CD4-positive, alpha-beta T cell (primary cell): ENCODE measurements around the gene RAPGEF2. TPM values are rescaled to one million over a fixed set of nuclear protein-coding genes. Genes with fewer than 3 reads are reported as not detected.

Source experiments
- ATAC-seq: fragments of 200-7000 bp; cut with Tn5 transposase; one replicate; pipeline ENCODE4 v1.10.0; 2022; ENCODE audit warnings: mild to moderate bottlenecking; ENCODE audit not compliant: poor library complexity
- CTCF ChIA-PET: fragments of 350-600 bp; sonication (Branson Sonifier 250); formaldehyde crosslinking; loops from one replicate; lab custom pipeline; 2021; ENCODE audit warnings: antibody characterized with exemption, inconsistent platforms; lab: Charles Lee
- POLR2A ChIA-PET: fragments of 350-600 bp; sonication (Branson Sonifier 250); formaldehyde crosslinking; loops from one replicate; lab custom pipeline; 2021; ENCODE audit warnings: antibody characterized with exemption, inconsistent platforms; lab: Charles Lee
- DNase-seq, 14 experiments: peaks; one replicate each; pipeline ENCODE4 v3.0.0-alpha.2; 2013 to 2020; ENCODE audit warnings: mixed read lengths in 2 of 14
- H3K27ac ChIP-seq, 2 donors: one replicate each; pipeline versions ENCODE4 v1.5.1 to v1.7.0; 2013; ENCODE audit warnings: low read length in 2 of 2, low read depth in 1 of 2, mild to moderate bottlenecking in 1 of 2
- H3K27me3 ChIP-seq, 2 experiments: 1 replicate in 1 of 2; 2 replicates in 1 of 2; pipeline versions ENCODE4 v1.6.1 to v1.7.0; 2013; ENCODE audit warnings: low read length in 2 of 2, control low read depth in 1 of 2, mild to moderate bottlenecking in 1 of 2, moderate library complexity in 1 of 2; ENCODE audit not compliant: insufficient read depth in 2 of 2, control insufficient read depth in 1 of 2
- H3K36me3 ChIP-seq: one replicate; pipeline ENCODE4 v1.6.1; 2013; ENCODE audit warnings: low read length, control low read depth; ENCODE audit not compliant: insufficient read depth
- H3K4me1 ChIP-seq: one replicate; pipeline ENCODE4 v1.6.1; 2013; ENCODE audit warnings: low read length, control low read depth; ENCODE audit not compliant: insufficient read depth
- H3K4me3 ChIP-seq: one replicate; pipeline ENCODE4 v1.5.1; 2013; ENCODE audit warnings: mild to moderate bottlenecking, low read length, moderate library complexity
- H3K9me3 ChIP-seq, 2 experiments: 1 replicate in 1 of 2; 2 replicates in 1 of 2; pipeline versions ENCODE4 v1.6.1 to v1.7.0; 2013; ENCODE audit warnings: low read length in 2 of 2, mild to moderate bottlenecking in 2 of 2, control low read depth in 1 of 2, moderate library complexity in 1 of 2; ENCODE audit not compliant: control insufficient read depth in 1 of 2, insufficient read depth in 1 of 2
- H3K27ac Mint-ChIP-seq: one replicate; pipeline ENCODE4 v1.8.0; 2020; ENCODE audit warnings: mixed read lengths
- H3K27me3 Mint-ChIP-seq: one replicate; pipeline ENCODE4 v1.8.0; 2021; ENCODE audit warnings: mixed read lengths
- H3K36me3 Mint-ChIP-seq: one replicate; pipeline ENCODE4 v1.8.0; 2021; ENCODE audit warnings: low read depth, mixed read lengths
- H3K4me1 Mint-ChIP-seq: one replicate; pipeline ENCODE4 v1.8.0; 2021; ENCODE audit warnings: low read depth, mixed read lengths
- H3K4me3 Mint-ChIP-seq: one replicate; pipeline ENCODE4 v1.8.0; 2020; ENCODE audit warnings: mild to moderate bottlenecking, mixed read lengths
- H3K9me3 Mint-ChIP-seq: one replicate; pipeline ENCODE4 v1.8.0; 2020; ENCODE audit warnings: mixed read lengths
- intact Hi-C, 2 experiments: fragments of 100-400 bp; cut with DNase I in 1 of 2; cut with micrococcal nuclease in 1 of 2; formaldehyde crosslinking; loops; one replicate each; pipeline versions ENCODE4 v1.15.1 to v1.9.0; 2023 to 2025; cut with DNase I, micrococcal nuclease
- total RNA-seq, 174 experiments: library from RNA in 2 of 174; stranded (reverse) in 2 of 174; gene quantifications; one replicate each; pipeline ENCODE4 v1.2.3 and lab custom pipeline; 2021 to 2026
- TF ChIP-seq, protein P1 (sequence below): fragments of 200-600 bp; IDR thresholded peaks from one replicate; pipeline ENCODE4 v1.8.0; 2022; ENCODE audit warnings: antibody characterized with exemption, mild to moderate bottlenecking

The RAPGEF2 gene
- total RNA-seq, 2 experiments from 2014 or later, result 25.6 to 26.4 TPM

- peaks cover 17% of the 10 kb centered on the region for H3K4me1 Mint-ChIP-seq
- Histone ChIP-seq H3K4me1 (no peaks in the 10 kb centered on the region), H3K4me3 (no peak overlapping the region), H3K27me3 (no peaks in the 10 kb centered on the region), H3K36me3 (no peaks in the 10 kb centered on the region), H3K9me3 (no peaks in the 10 kb centered on the region), H3K27ac (no peak overlapping the region)
- H3K36me3 Mint-ChIP-seq, result no peaks in the 10 kb centered on the region
- no peaks in the 10 kb centered on the region for H3K9me3 Mint-ChIP-seq
- H3K27me3 Mint-ChIP-seq, result no peaks in the 10 kb centered on the region
- no peak overlapping the region for H3K27ac Mint-ChIP-seq
- DNase-seq (no peak), ATAC-seq (no peak)
- intact Hi-C loops, result no loop called here
- ChIA-PET POLR2A (no interaction called here), CTCF (no interaction called here)
- TF ChIP-seq, protein P1, sequence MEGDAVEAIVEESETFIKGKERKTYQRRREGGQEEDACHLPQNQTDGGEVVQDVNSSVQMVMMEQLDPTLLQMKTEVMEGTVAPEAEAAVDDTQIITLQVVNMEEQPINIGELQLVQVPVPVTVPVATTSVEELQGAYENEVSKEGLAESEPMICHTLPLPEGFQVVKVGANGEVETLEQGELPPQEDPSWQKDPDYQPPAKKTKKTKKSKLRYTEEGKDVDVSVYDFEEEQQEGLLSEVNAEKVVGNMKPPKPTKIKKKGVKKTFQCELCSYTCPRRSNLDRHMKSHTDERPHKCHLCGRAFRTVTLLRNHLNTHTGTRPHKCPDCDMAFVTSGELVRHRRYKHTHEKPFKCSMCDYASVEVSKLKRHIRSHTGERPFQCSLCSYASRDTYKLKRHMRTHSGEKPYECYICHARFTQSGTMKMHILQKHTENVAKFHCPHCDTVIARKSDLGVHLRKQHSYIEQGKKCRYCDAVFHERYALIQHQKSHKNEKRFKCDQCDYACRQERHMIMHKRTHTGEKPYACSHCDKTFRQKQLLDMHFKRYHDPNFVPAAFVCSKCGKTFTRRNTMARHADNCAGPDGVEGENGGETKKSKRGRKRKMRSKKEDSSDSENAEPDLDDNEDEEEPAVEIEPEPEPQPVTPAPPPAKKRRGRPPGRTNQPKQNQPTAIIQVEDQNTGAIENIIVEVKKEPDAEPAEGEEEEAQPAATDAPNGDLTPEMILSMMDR, result no peak
- no peak overlapping the region for H3K4me3 Mint-ChIP-seq
Observed at GRCh38 chr4:159268607-159269006, 165.7 kb downstream of the RAPGEF2 start.

DNA sequence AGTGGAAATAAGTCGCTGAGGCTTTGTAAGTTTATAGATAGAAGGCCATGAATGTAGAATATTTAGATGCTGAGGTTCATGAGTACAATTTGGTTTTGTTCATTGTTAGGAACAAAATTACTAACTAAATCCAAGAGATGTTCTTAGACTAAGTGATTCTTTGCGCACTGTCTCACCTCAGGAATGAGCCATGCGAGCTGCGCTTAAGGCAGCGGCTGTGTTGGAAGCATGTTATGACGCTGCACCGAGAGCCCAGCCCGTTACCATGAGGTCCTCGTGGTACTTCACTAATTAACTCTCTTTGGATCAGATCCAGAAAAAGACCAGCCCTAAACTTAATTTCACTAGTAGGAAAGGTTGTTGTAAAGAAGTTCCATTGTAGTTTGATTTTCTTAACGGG, 166.2 kb downstream of the RAPGEF2 start:
- H3K36me3 Mint-ChIP-seq, result no peaks in the 10 kb centered on the region
- no peak overlapping the region for H3K27ac Mint-ChIP-seq
- Histone ChIP-seq H3K4me3 (no peak overlapping the region), H3K36me3 (no peaks in the 10 kb centered on the region), H3K4me1 (no peaks in the 10 kb centered on the region), H3K9me3 (no peaks in the 10 kb centered on the region), H3K27me3 (no peaks in the 10 kb centered on the region), H3K27ac (no peak overlapping the region)
- peaks cover 17% of the 10 kb centered on the region for H3K4me1 Mint-ChIP-seq
- no peak overlapping the region for H3K4me3 Mint-ChIP-seq
- no peaks in the 10 kb centered on the region for H3K27me3 Mint-ChIP-seq
- TF ChIP-seq, protein P1, result no peak
- ChIA-PET CTCF (no interaction called here), POLR2A (no interaction called here)
- intact Hi-C loops, result no loop called here
- ATAC-seq (no peak), DNase-seq (no peak)
- H3K9me3 Mint-ChIP-seq, result no peaks in the 10 kb centered on the region

DNA sequence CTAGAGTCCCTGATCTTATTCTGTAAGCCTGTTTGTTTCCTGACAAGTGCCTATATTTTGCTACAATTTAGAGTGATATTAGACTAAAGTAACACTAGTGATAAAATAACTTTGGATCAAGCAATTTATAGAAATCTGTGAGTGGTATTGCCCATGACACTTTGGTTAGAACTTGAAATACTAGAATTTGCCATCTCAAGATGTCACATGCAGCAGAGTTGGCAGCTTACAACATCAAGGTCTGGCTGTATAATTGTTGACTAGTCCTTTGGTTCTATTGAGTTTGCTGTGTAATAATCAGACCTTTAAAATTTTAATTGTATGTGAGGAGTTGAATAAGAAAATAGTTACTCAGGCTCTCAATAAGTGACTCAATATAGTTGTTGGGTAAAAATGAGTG, 167.1 kb downstream of the RAPGEF2 start:
- TF ChIP-seq, protein P1, result no peak
- no peaks in the 10 kb centered on the region for H3K27me3 Mint-ChIP-seq
- H3K27ac Mint-ChIP-seq, result no peak overlapping the region
- Histone ChIP-seq H3K27ac (no peak overlapping the region), H3K9me3 (no peaks in the 10 kb centered on the region), H3K4me3 (no peak overlapping the region), H3K27me3 (no peaks in the 10 kb centered on the region), H3K36me3 (no peaks in the 10 kb centered on the region), H3K4me1 (no peaks in the 10 kb centered on the region)
- DNase-seq (no peak), ATAC-seq (no peak)
- no peak overlapping the region for H3K4me3 Mint-ChIP-seq
- H3K4me1 Mint-ChIP-seq, result peaks cover 17% of the 10 kb centered on the region
- intact Hi-C loops, result no loop called here
- no peaks in the 10 kb centered on the region for H3K9me3 Mint-ChIP-seq
- CTCF ChIA-PET, result no interaction called here
- POLR2A ChIA-PET, result no interaction called here
- H3K36me3 Mint-ChIP-seq, result no peaks in the 10 kb centered on the region
